Endothelial cell of umbilical vein (primary cell): Measurements from ENCODE around the gene CCDC57.

Experiments
- CTCF ChIP-seq, 2 donors: IDR thresholded peaks; 1 replicate in 1 of 2; 2 replicates in 1 of 2; pipeline ENCODE4 v1.5.1; 2011; ENCODE audit warnings: low read length in 2 of 2, mild to moderate bottlenecking in 2 of 2, moderate library complexity in 2 of 2, control low read depth in 1 of 2, inconsistent platforms in 1 of 2, low read depth in 1 of 2; ENCODE audit not compliant: insufficient read depth in 1 of 2; ENCODE audit errors: extremely low read depth in 1 of 2
- EZH2 ChIP-seq: IDR thresholded peaks from 2 replicates; pipeline ENCODE4 v1.6.1; 2012; ENCODE audit warnings: borderline replicate concordance, low read depth, mild to moderate bottlenecking, moderate library complexity, low read length, inconsistent platforms; ENCODE audit not compliant: severe bottlenecking
- JUN ChIP-seq: IDR thresholded peaks from 2 replicates; pipeline ENCODE4 v1.6.1; 2011; ENCODE audit warnings: borderline replicate concordance, low read depth; ENCODE audit not compliant: insufficient read length, insufficient read depth
- POLR2A ChIP-seq: IDR thresholded peaks from 2 replicates; pipeline ENCODE4 v1.6.1; 2012; ENCODE audit warnings: low read depth, mild to moderate bottlenecking, control low read depth, low read length
- POLR2AphosphoS5 ChIP-seq: IDR thresholded peaks from 2 replicates; pipeline ENCODE4 v1.6.1; 2012; ENCODE audit warnings: low read depth, mild to moderate bottlenecking, control low read depth, low read length, moderate library complexity; ENCODE audit not compliant: insufficient read depth

GRCh38 chr17:82171750-82172375 lies 40.8 kb downstream of the CCDC57 start:
- no peak for TF ChIP-seq CTCF (IDR thresholded peaks at IDR 0.05; ENCODE audit: extremely low read depth in 1 of 2, insufficient read depth in 1 of 2, low read depth in 1 of 2, low read length in 2 of 2)
- no peak for TF ChIP-seq JUN
- TF ChIP-seq POLR2AphosphoS5: no peak
- TF ChIP-seq POLR2A: no peak
- no peak for TF ChIP-seq EZH2
